SK-N-SH (cell line): ENCODE measurements around the gene ALX3. TPM values are rescaled to one million over a fixed set of nuclear protein-coding genes. Genes with fewer than 3 reads are reported as not detected.

Source experiments
- CTCF ChIA-PET: fragments of 300-600, 350-600 bp; formaldehyde crosslinking; extraction: SDS; loops from one replicate; lab custom pipeline; 2021; lab: Yijun Ruan, JAX
- POLR2A ChIA-PET: fragments of 350-600 bp; sonication (Branson Sonifier 250); formaldehyde crosslinking; extraction: SDS; loops from one replicate; lab custom pipeline; 2020; ENCODE audit warnings: antibody characterized with exemption, inconsistent platforms; lab: Yijun Ruan, JAX
- DNase-seq: peaks from one replicate; pipeline ENCODE4 v3.0.0; 2012
- H2AFZ ChIP-seq: fragments of 200-600 bp; sonication (generic); 2 replicates; pipeline ENCODE4 v1.8.1; 2016; ENCODE audit warnings: antibody characterized with exemption, mild to moderate bottlenecking, low read depth
- H3F3A ChIP-seq: fragments of 200-600 bp; sonication (generic); replicated peaks from 2 replicates; pipeline ENCODE3; 2016; ENCODE audit warnings: antibody characterized with exemption, mild to moderate bottlenecking; ENCODE audit not compliant: insufficient read depth
- H3K27ac ChIP-seq, 2 experiments: fragments of 200-500 bp in 1 of 2; fragments of 200-600 bp in 1 of 2; sonication (Bioruptor generic) in 1 of 2; sonication (generic), shearing (Covaris generic) in 1 of 2; 2 replicates each; pipeline versions ENCODE4 v1.5.1 to v1.6.1; 2014 to 2016; ENCODE audit warnings: low read depth in 2 of 2, inconsistent platforms in 1 of 2, low read length in 1 of 2, mild to moderate bottlenecking in 1 of 2, mixed read lengths in 1 of 2
- H3K27me3 ChIP-seq: fragments of 200-600 bp; sonication (generic), shearing (Covaris generic); 2 replicates; pipeline ENCODE4 v1.6.1; 2016; ENCODE audit warnings: mixed run types; ENCODE audit not compliant: insufficient read depth
- H3K36me3 ChIP-seq, 2 experiments: fragments of 200-500 bp in 1 of 2; fragments of 200-600 bp in 1 of 2; sonication (Bioruptor generic) in 1 of 2; sonication (generic) in 1 of 2; replicated peaks in 1 of 2; 2 replicates each; pipeline versions ENCODE3 to v1.5.1; 2014 to 2016; ENCODE audit warnings: low read length in 1 of 2, mild to moderate bottlenecking in 1 of 2; ENCODE audit not compliant: insufficient read depth in 2 of 2, control insufficient read depth in 1 of 2
- H3K4me1 ChIP-seq, 2 experiments: fragments of 200-500 bp in 1 of 2; fragments of 200-600 bp in 1 of 2; sonication (Bioruptor generic) in 1 of 2; sonication (generic), shearing (Covaris generic) in 1 of 2; 2 replicates each; pipeline versions ENCODE4 v1.5.1 to v1.6.1; 2014 to 2016; ENCODE audit warnings: low read depth in 1 of 2, low read length in 1 of 2, mixed run types in 1 of 2; ENCODE audit not compliant: insufficient read depth in 2 of 2, control insufficient read depth in 1 of 2
- H3K4me2 ChIP-seq: fragments of 200-600 bp; sonication (generic), shearing (Covaris generic); 2 replicates; pipeline ENCODE4 v1.6.1; 2017; ENCODE audit warnings: mixed run types
- H3K4me3 ChIP-seq, 2 experiments: fragments of 200-500 bp in 1 of 2; fragments of 200-600 bp in 1 of 2; sonication (Bioruptor generic) in 1 of 2; sonication (generic), shearing (Covaris generic) in 1 of 2; 2 replicates each; pipeline versions ENCODE4 v1.5.1 to v1.8.1; 2014 to 2016; ENCODE audit warnings: low read depth in 2 of 2, inconsistent platforms in 1 of 2, low read length in 1 of 2, mild to moderate bottlenecking in 1 of 2, mixed read lengths in 1 of 2, moderate library complexity in 1 of 2
- H3K79me2 ChIP-seq: fragments of 200-600 bp; sonication (generic); 2 replicates; pipeline ENCODE4 v1.8.1; 2017; ENCODE audit warnings: mild to moderate bottlenecking; ENCODE audit not compliant: insufficient read depth
- H3K9ac ChIP-seq: fragments of 200-600 bp; sonication (generic); 2 replicates; pipeline ENCODE4 v1.6.1; 2017; ENCODE audit warnings: mixed run types
- H3K9me2 ChIP-seq: fragments of 200-600 bp; sonication (generic); 2 replicates; pipeline ENCODE4 v1.6.1; 2017; ENCODE audit warnings: mixed run types
- H3K9me3 ChIP-seq: fragments of 200-600 bp; sonication (generic); 2 replicates; pipeline ENCODE4 v1.6.1; 2017; ENCODE audit warnings: mixed run types, mild to moderate bottlenecking, moderate library complexity
- H4K20me1 ChIP-seq: fragments of 200-600 bp; sonication (generic); 2 replicates; pipeline ENCODE4 v1.6.1; 2017; ENCODE audit warnings: mild to moderate bottlenecking, mixed run types; ENCODE audit not compliant: insufficient read depth
- CHD2 ChIP-seq: fragments of 150-350 bp; IDR thresholded peaks from 2 replicates; pipeline ENCODE4 v1.6.1; 2018; ENCODE audit warnings: low read length; ENCODE audit not compliant: partially characterized antibody
- ELF1 ChIP-seq: IDR thresholded peaks from 2 replicates; pipeline ENCODE4 v1.4.0; 2012
- EP300 ChIP-seq, 2 experiments: IDR thresholded peaks; 2 replicates each; pipeline versions ENCODE4 v1.4.0 to v1.6.1; 2012; ENCODE audit warnings: borderline replicate concordance in 1 of 2, low read depth in 1 of 2, low read length in 1 of 2
- EZH2phosphoT487 ChIP-seq: fragments of 200-600 bp; sonication (generic); IDR thresholded peaks from 2 replicates; pipeline ENCODE4 v1.6.1; 2017; ENCODE audit warnings: low read depth, mixed run types, mild to moderate bottlenecking, antibody characterized with exemption, moderate library complexity, borderline replicate concordance
- FOSL2 ChIP-seq: IDR thresholded peaks from 2 replicates; pipeline ENCODE4 v1.4.0; 2012; ENCODE audit warnings: low read depth, mild to moderate bottlenecking, moderate library complexity, borderline replicate concordance
- FOXJ3 ChIP-seq: sonication (generic); formaldehyde crosslinking; IDR thresholded peaks from 2 replicates; pipeline ENCODE4 v1.5.1; 2020; ENCODE audit warnings: mild to moderate bottlenecking, missing genetic modification reagents
- FOXM1 ChIP-seq: IDR thresholded peaks from 2 replicates; pipeline ENCODE4 v1.4.0; 2012; ENCODE audit warnings: low read depth, mild to moderate bottlenecking
- GATA2 ChIP-seq: sonication (generic); formaldehyde crosslinking; IDR thresholded peaks from 2 replicates; pipeline ENCODE4 v1.5.0; 2020; ENCODE audit warnings: mild to moderate bottlenecking, missing genetic modification reagents
- JUND ChIP-seq: IDR thresholded peaks from 2 replicates; pipeline ENCODE4 v1.4.0; 2012
- MEF2A ChIP-seq: IDR thresholded peaks from 2 replicates; pipeline ENCODE4 v1.4.0; 2012; ENCODE audit warnings: low read depth, borderline replicate concordance
- NRF1 ChIP-seq: IDR thresholded peaks from 2 replicates; pipeline ENCODE4 v1.6.1; 2012; ENCODE audit warnings: low read depth, mild to moderate bottlenecking, low read length
- RCOR1 ChIP-seq: fragments of 150-350 bp; IDR thresholded peaks from 2 replicates; pipeline ENCODE4 v1.6.1; 2017; ENCODE audit warnings: antibody characterized with exemption, low read length
- RFX5 ChIP-seq: IDR thresholded peaks from 2 replicates; pipeline ENCODE4 v1.6.1; 2012; ENCODE audit warnings: mild to moderate bottlenecking, improper control_type of control experiment, low read length
- RXRA ChIP-seq: IDR thresholded peaks from 2 replicates; pipeline ENCODE4 v1.4.0; 2012; ENCODE audit warnings: low read depth, mild to moderate bottlenecking, borderline replicate concordance
- SIN3A ChIP-seq: IDR thresholded peaks from 2 replicates; pipeline ENCODE4 v1.6.1; 2012; ENCODE audit warnings: low read depth, mild to moderate bottlenecking, low read length, moderate library complexity, borderline replicate concordance
- TAF1 ChIP-seq: IDR thresholded peaks from 2 replicates; pipeline ENCODE4 v1.6.1; 2012; ENCODE audit warnings: low read depth, mild to moderate bottlenecking, low read length, moderate library complexity, borderline replicate concordance
- TCF12 ChIP-seq: IDR thresholded peaks from 2 replicates; pipeline ENCODE4 v1.4.0; 2012
- YY1 ChIP-seq: IDR thresholded peaks from 2 replicates; pipeline ENCODE4 v1.4.0; 2012; ENCODE audit warnings: low read depth, mild to moderate bottlenecking
- WGBS: methylation state at CpG from one replicate; pipeline ENCODE4 v1.1.6; 2017; ENCODE audit warnings: low lambda C conversion rate; 5-methylcytosine and 5-hydroxymethylcytosine counted together
- polyA plus RNA-seq, 3 experiments: library from polyadenylated mRNA; depleted of rRNA; stranded (reverse); fragments of >200 nt; gene quantifications; 2 replicates each; pipeline ENCODE4 v1.2.3, GENCODE V29; 2012
- TF ChIP-seq, protein P1 (sequence below): IDR thresholded peaks from 2 replicates; pipeline ENCODE4; 2012
- TF ChIP-seq, protein P2 (sequence below): IDR thresholded peaks from 2 replicates; pipeline ENCODE4 v1.4.0; 2012; ENCODE audit warnings: low read depth, borderline replicate concordance
- TF ChIP-seq, protein P3 (sequence below): IDR thresholded peaks from 2 replicates; pipeline ENCODE4 v1.4.0; 2012; ENCODE audit warnings: low read depth
- TF ChIP-seq, protein P4 (sequence below): IDR thresholded peaks from 2 replicates; pipeline ENCODE4 v1.4.0; 2012; ENCODE audit warnings: low read depth, borderline replicate concordance
- TF ChIP-seq, protein P5 (sequence below): fragments of 200-600 bp; sonication (generic); IDR thresholded peaks from 2 replicates; pipeline ENCODE4 v1.6.1; 2017; ENCODE audit warnings: antibody characterized with exemption, mild to moderate bottlenecking, moderate library complexity
- TF ChIP-seq, protein P6 (sequence below): fragments of 150-350 bp; IDR thresholded peaks from 2 replicates; pipeline ENCODE4 v1.6.1; 2017; ENCODE audit warnings: antibody characterized with exemption, low read length, low read depth, borderline replicate concordance

ALX3 gene
- polyA plus RNA-seq, 1 of the 3 experiments (the other 2 are of a cell fraction): not detected

DNA sequence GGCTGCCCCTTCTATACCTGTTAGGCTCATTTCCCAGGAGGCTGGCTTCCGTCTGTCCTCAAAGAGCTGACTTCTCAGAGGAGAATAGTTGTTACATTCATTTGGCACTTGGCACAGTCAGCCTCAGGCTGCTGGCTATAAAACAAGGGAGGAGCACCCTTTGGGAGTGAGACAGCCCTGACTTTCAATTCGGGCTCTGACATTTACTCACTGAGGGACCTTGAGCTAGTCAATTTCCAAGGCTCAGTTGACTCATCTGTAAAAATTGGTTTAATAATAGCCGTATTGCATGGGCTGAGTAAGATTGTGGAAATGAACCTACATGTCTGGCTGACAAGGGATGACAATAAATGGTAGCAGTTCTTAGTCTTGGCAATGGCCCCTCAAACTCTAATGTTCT, 13.7 kb downstream of the ALX3 start:
- peaks cover 54 to 83% of the 10 kb centered on the region in 2 experiments for H3K4me1 ChIP-seq
- H3K4me3 ChIP-seq: no peak overlapping the region
- no peaks in the 10 kb centered on the region; the same call in 1 of the 2 replicates for H3K79me2 ChIP-seq
- POLR2A ChIA-PET: interaction anchor here (1.1 to 1.4 kb wide), 2 partner anchors 35 to 46 kb away, joined by 3 to 4 read pairs; no protein-coding TSS in a partner anchor
- CTCF ChIA-PET: interaction anchor here (0.6 to 42.0 kb wide), 10 partner anchors 16 to 578 kb away, joined by 3 to 1768 read pairs (median 7); partner anchors contain the start of genes STRIP1 and UBL4B
- H3K27ac ChIP-seq: peak overlapping the region; percentile 71 to 93
- peaks cover 10% of the 10 kb centered on the region for H4K20me1 ChIP-seq
- H3K36me3 ChIP-seq: peaks cover 37 to 59% of the 10 kb centered on the region in 2 experiments
- peak overlapping the region; percentile 52 for H3K4me2 ChIP-seq
- H3K9ac ChIP-seq: 0 out of 2 replicates have a peak overlapping the region, but pooled peaks have one; percentile 34
- H3K9me3 ChIP-seq: no peaks in the 10 kb centered on the region
- peaks cover 42% of the 10 kb centered on the region for H3F3A ChIP-seq
- H3K27me3 ChIP-seq: no peaks in the 10 kb centered on the region
- TF ChIP-seq YY1 (no peak), MEF2A (no peak), FOXM1 (no peak), GATA2 (CRISPR knock-in tag) (no peak), TAF1 (no peak), JUND (peak; percentile 42; the same call in 1 of the 2 replicates), RXRA (no peak), EP300 (IDR thresholded peaks at IDR 0.05; ENCODE audit: borderline replicate concordance in 1 of 2, low read depth in 1 of 2, low read length in 1 of 2) (no peak; a peak in 1 of 4 replicates), RFX5 (no peak), NRF1 (no peak), ELF1 (no peak), TCF12 (peak; percentile 32), EZH2phosphoT487 (no peak), RCOR1 (0 out of 2 replicates have a peak, but pooled peaks have one; percentile 28), FOXJ3 (CRISPR knock-in tag) (no peak), FOSL2 (peak; percentile 60; the same call in 1 of the 2 replicates), CHD2 (no peak), SIN3A (no peak)
- TF ChIP-seq, protein P1, sequence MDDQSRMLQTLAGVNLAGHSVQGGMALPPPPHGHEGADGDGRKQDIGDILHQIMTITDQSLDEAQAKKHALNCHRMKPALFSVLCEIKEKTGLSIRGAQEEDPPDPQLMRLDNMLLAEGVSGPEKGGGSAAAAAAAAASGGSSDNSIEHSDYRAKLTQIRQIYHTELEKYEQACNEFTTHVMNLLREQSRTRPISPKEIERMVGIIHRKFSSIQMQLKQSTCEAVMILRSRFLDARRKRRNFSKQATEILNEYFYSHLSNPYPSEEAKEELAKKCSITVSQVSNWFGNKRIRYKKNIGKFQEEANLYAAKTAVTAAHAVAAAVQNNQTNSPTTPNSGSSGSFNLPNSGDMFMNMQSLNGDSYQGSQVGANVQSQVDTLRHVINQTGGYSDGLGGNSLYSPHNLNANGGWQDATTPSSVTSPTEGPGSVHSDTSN: peak; percentile 62; the same call in 1 of the 2 replicates
- TF ChIP-seq, protein P2, sequence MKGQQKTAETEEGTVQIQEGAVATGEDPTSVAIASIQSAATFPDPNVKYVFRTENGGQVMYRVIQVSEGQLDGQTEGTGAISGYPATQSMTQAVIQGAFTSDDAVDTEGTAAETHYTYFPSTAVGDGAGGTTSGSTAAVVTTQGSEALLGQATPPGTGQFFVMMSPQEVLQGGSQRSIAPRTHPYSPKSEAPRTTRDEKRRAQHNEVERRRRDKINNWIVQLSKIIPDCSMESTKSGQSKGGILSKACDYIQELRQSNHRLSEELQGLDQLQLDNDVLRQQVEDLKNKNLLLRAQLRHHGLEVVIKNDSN: no peak
- TF ChIP-seq, protein P3, sequence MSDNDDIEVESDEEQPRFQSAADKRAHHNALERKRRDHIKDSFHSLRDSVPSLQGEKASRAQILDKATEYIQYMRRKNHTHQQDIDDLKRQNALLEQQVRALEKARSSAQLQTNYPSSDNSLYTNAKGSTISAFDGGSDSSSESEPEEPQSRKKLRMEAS: no peak
- TF ChIP-seq, protein P4, sequence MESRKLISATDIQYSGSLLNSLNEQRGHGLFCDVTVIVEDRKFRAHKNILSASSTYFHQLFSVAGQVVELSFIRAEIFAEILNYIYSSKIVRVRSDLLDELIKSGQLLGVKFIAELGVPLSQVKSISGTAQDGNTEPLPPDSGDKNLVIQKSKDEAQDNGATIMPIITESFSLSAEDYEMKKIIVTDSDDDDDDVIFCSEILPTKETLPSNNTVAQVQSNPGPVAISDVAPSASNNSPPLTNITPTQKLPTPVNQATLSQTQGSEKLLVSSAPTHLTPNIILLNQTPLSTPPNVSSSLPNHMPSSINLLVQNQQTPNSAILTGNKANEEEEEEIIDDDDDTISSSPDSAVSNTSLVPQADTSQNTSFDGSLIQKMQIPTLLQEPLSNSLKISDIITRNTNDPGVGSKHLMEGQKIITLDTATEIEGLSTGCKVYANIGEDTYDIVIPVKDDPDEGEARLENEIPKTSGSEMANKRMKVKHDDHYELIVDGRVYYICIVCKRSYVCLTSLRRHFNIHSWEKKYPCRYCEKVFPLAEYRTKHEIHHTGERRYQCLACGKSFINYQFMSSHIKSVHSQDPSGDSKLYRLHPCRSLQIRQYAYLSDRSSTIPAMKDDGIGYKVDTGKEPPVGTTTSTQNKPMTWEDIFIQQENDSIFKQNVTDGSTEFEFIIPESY: no peak
- TF ChIP-seq, protein P5, sequence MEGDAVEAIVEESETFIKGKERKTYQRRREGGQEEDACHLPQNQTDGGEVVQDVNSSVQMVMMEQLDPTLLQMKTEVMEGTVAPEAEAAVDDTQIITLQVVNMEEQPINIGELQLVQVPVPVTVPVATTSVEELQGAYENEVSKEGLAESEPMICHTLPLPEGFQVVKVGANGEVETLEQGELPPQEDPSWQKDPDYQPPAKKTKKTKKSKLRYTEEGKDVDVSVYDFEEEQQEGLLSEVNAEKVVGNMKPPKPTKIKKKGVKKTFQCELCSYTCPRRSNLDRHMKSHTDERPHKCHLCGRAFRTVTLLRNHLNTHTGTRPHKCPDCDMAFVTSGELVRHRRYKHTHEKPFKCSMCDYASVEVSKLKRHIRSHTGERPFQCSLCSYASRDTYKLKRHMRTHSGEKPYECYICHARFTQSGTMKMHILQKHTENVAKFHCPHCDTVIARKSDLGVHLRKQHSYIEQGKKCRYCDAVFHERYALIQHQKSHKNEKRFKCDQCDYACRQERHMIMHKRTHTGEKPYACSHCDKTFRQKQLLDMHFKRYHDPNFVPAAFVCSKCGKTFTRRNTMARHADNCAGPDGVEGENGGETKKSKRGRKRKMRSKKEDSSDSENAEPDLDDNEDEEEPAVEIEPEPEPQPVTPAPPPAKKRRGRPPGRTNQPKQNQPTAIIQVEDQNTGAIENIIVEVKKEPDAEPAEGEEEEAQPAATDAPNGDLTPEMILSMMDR: no peak
- TF ChIP-seq, protein P6, sequence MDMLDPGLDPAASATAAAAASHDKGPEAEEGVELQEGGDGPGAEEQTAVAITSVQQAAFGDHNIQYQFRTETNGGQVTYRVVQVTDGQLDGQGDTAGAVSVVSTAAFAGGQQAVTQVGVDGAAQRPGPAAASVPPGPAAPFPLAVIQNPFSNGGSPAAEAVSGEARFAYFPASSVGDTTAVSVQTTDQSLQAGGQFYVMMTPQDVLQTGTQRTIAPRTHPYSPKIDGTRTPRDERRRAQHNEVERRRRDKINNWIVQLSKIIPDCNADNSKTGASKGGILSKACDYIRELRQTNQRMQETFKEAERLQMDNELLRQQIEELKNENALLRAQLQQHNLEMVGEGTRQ: no peak
- H3K9me2 ChIP-seq: no peaks in the 10 kb centered on the region
- no peak for DNase-seq
- H2AFZ ChIP-seq: no peak overlapping the region
- 17% methylated on average over 3 of the region's 3 CpGs for WGBS
